GM18517 (cell line): ENCODE measurements around the gene ALDH2.
"Not testable (repeated sequence)": the region's sequence is repeated elsewhere in the genome, so short reads cannot be mapped to it uniquely, and the experiment has no call there.

ENCODE experiments used
- ATAC-seq: cut with Tn5 transposase; IDR thresholded peaks from one replicate; pipeline ENCODE4 v1.9.1; 2021; ENCODE audit warnings: mild to moderate bottlenecking, moderate library complexity; ENCODE audit not compliant: unreplicated experiment

Gene ALDH2

DNA sequence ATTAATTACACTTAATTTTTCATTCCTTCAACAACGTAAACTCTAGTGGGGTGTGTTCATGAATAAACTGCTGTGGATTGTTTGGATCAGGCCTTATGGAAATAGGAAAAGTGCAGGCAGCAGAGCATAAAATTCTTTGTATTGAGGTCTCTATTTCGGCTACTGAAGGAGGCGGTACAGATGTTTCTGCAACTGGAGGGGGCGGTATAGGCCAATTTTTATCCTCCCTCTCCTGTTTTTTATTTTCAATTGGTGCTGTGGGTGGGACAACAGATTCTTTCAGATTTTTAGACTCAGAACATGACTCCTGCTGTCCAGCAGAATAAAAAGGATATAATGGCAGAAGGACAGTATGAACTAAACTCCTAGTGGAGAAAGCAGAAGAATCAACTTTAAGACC lies 57.6 kb downstream of the ALDH2 start:
- ATAC-seq: not testable (repeated sequence)

GRCh38 chr12:111825509-111825908 lies 58.8 kb downstream of the ALDH2 start:
- no peak for ATAC-seq

GRCh38 chr12:111826316-111826715 lies 59.6 kb downstream of the ALDH2 start:
- ATAC-seq: no peak

DNA sequence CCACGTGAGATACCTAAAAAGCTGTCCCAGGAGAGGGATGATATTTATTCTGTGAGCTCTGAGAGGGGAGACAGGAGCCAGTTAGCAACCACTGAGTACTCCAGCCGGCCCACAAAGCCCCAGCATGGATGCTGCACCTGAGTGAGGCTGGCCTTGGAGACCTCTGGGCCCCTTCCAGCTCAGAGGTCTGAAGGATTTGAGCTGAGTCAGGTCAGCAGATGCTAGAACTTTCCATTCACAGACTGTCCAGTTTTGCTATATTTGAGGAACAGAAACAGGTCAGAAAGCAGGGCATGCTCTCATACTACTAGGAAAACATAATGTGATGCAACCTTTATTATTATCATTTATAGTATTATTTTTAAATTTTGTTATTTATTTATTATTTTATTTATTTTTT lies 60.3 kb downstream of the ALDH2 start:
- ATAC-seq: no peak

GRCh38 chr12:111827907-111828306 lies 61.2 kb downstream of the ALDH2 start:
- no peak for ATAC-seq

- no peak for ATAC-seq
Observed at GRCh38 chr12:111828338-111828979, 61.7 kb downstream of the ALDH2 start.

GRCh38 chr12:111829635-111830034 lies 62.9 kb downstream of the ALDH2 start:
- not testable (repeated sequence) for ATAC-seq

DNA sequence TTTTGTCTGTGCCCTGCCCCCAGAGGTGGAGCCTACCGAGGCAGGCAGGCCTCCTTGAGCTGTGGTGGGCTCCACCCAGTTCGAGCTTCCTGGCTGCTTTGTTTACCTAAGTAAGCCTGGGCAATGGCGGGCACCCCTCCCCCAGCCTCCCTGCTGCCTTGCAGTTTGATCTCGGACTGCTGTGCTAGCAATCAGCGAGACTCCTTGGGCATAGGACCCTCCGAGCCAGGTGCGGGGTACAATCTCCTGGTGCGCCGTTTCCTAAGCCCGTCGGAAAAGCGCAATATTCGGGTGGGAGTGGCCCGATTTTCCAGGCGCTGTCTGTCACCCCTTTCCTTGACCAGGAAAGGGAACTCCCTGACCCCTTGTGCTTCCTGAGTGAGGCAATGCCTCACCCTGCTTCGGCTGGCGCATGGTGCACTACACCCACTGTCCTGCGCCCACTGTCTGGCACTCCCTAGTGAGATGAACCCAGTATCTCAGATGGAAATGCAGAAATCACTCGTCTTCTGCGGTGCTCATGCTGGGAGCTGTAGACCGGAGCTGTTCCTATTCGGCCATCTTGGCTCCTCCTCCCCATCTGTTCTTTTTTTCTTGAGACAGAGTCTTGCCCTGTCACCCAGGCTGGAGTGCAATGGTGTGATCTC lies 68.1 kb downstream of the ALDH2 start:
- ATAC-seq: not testable (repeated sequence)

DNA sequence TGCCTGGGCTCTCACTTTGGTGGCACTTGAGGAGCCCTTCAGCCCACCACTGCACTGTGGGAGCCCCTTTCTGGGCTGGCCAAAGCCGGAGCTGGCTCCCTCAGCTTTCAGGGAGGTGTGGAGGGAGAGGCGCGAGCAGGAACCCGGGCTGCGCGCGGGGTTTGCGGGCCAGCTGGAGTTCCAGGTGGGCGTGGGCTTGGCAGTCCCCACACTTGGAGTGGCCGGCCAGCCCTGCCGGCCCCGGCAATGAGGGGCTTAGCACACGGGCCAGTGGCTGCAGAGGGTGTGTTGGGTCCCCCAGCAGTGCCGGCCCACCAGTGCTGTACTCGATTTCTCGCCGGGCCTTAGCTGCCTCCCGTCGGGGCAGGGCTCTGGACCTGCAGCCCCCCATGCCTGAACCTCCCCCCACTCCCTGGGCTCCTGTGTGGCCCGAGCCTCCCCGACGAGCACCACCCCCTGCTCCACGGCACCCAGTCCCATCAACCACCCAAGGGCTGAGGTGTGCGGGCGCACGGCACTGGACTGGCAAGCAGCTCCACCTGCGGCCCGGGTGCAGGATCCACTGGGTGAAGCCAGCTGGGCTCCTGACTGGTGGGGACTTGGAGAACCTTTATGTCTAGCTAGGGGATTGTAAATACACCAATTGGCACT lies 68.9 kb downstream of the ALDH2 start:
- ATAC-seq: not testable (repeated sequence)

- no peak for ATAC-seq
Observed at GRCh38 chr12:111838353-111838752, 71.6 kb downstream of the ALDH2 start.

DNA sequence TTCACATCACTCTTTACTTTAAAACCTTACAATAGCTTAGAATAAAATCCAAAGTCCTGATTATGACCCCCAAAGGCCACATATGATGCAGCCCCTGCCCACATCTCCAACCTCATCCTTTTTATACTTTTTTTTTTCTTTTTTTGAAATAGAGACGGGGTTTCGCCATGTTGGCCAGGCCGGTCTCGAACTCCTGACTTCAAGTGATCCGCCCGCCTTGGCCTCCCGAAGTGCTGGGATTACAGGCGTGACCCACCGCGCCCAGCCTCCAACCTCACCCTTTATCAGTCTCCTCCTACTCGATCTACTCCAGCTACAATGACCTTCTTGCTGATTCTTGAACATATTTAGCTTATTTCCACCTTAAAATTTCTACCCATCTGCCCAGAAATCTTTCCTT lies 74.1 kb downstream of the ALDH2 start:
- no peak for ATAC-seq

DNA sequence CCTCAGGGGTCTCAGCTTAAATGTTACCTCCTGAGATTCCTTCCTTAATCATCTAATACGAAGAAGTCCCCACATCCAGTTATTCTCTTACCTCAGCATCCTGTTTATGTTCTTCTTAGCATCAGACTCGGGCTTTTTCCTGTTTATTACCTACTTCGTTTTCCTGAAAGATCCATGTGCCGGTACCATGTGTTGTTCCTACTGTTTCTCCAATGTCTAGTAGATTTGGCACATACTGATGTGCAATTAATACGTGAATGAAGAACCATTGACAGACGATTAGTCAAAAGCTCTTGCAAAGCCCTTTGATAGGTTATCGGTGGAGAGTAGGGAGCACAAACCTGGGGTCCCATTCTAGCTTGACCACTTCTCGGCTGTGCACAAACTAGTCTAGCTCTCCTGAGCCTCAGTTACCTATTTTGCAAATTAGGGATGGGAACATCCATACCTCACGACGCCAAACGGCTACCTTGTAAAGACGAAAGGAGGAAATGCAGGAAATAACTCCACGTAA lies 74.6 kb downstream of the ALDH2 start:
- ATAC-seq: no peak

DNA sequence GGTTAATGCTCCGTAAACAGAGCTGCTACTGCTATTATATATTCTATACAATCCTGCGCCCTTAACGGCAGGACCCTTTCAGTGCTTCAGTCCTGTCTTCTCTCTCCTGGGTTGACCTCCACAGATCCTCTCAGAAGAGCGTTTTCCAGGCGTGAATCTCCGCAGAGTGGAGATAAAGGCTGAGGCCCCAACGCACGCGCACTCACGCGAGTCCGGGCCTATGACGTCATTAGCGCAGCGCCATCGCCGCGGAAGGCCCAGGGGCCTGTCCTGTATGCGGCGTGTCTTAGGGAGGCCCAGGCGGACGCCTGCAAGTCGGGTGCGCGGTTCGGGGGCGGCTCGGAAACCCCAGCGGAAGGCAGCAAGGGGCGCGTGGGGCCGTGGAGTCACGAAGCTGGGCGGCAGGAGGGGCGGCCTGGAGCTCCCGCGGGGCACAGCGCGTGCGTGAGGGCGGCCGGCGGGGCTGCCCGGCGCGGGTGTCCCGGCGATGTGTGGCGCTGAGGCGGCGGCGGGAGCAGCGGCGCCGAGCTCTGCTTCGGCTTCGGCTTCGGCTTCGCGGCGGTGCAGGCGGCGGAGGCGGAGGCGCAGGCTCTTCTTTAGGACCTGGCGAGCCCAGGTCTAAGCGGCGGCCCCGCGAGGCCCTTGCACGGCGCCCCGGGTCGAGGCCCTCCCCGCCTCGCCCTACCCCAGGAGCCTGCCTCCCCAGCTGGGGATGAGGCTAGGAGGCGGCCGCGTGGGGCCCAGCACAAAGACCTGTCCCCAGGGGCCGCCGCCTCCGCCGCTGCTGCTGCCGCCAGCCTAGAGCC lies 75.2 kb downstream of the ALDH2 start, which contains the start of gene MAPKAPK5:
MAPKAPK5 (plus strand) TSS at position 479 of the 806 bp plus-strand sequence. CDS start 506 bp downstream, outside the sequence.
- ATAC-seq: peak; percentile 72

DNA sequence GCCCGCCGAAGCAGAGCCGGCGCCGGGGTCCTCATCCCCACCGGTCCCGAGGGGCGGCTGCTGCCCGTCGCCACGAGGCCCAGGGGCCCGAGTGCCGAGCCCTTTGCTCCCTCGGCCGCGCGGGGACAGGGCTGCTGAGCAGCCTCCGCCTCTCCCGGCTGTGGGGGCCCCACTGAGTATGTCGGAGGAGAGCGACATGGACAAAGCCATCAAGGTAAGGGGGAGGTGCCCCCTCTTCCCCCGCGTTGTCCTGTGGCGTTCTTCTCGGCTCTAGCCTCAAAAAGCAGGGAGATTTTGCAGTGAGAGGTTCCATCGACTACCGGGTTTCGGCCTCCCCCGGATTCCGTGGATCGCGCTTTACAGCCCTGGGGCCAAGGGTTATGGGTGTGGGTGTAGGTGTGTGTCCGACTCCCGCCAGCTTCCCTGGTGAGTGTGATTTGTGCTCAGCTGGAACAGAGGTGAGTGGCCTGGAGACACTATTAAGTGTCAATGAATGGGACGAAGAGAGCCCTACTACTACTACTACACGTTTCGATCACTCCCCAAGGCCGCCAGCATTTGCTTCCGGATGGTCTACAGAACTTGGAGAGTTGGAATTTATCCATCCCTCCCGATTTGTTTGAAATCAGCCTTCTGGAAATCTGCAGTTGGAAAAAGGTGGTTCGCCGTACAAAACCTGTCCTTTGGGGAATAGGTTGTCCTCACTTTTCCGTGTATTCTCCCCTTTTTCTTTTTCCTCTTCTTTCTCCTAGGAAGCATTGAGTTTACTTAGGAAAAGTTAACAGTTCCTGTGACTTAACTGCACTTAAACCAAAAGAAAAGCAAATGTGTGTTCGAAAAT lies 76.0 kb downstream of the ALDH2 start:
- ATAC-seq: peak; percentile 21

DNA sequence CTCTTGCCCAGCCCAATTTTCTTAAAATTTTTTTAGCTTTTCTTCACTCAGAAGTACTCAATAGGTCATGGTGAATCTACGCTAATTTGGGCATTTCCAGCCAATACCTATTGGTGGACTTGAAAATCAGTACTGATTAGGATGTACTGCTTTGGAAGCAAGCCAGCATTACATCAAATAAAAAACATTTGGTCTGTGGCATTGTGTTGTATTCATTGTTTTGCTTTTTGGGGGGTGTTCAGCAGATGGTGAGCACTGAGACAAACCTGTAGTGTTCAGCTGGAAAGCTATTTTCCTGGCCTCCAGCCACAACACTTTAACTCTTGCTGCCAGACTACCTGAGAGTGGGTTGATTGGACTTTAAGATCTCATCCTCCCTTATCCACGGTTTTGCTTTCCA lies 79.3 kb downstream of the ALDH2 start:
- ATAC-seq: no peak

DNA sequence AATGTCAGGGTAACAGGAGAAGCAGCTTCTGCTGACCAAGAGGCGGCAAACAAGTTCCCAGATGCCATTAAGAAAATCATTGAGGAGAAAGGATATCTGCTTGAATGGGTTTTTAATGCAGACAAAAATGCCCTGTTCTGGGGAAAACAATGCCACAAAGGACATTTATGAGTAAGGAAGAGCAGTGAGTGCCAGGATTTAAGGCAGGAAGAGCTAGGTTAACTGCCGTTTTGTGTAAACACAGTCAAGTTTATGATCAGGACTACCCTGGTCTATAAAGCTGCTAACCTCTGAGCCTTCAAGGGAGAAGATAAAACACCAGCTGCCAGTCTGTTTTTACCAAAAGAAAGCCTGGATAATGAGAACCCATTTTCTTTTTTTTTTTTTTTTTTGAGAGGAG lies 83.8 kb downstream of the ALDH2 start:
- ATAC-seq: no peak

DNA sequence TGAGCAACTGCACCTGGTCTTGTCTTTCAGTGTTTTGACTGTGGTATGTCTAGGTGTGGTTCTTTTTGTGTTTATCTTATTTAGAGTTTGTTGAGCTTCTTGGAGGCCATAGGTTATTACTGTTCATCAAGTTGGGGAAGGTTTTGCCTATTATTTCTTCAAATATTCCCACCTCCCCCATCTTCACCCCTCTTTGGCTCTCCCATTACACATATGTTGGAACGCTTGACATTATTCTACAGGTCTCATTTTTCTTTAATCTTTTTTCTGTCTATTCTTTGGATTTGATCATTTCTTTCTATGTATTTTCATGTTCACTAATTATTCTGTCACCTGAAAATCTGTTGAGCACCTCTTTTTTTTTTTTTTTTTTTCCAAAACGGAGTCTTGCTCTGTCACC lies 91.5 kb downstream of the ALDH2 start:
- no peak for ATAC-seq

GRCh38 chr12:111858778-111859177 lies 92.0 kb downstream of the ALDH2 start:
- ATAC-seq: no peak

- no peak for ATAC-seq
Observed at GRCh38 chr12:111864913-111865312, 98.2 kb downstream of the ALDH2 start.
